ENCODE data around the gene CDH8.

The CDH8 gene

DNA sequence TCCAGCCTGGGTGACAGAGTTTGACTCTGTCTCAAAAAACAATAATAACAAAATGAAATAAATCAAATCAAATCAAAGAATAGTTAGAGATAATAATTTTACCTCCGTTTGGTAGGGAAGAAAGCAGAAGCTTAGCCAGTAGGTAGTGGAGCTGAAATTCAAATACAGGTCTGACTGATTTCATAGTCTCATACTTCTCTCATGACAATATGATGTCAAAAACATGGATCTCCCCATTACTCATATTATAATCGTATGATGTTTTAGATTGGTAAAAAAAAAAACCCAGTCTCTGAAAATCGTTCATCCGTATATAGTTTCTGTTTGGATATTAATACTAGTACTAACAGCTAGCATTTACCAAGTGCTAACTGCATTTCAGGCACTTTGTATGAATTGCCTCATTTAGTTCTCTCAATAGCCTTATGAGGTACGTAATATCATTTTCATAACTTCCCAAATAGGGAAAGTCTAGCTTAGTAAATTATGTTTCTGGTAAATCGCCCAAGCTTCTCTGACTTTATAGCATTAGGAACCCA, 48.7 kb downstream of the CDH8 start:
- no peak overlapping the region for H2BK12ac ChIP-seq (ENCODE audit: low read length in 2 of 2)

DNA sequence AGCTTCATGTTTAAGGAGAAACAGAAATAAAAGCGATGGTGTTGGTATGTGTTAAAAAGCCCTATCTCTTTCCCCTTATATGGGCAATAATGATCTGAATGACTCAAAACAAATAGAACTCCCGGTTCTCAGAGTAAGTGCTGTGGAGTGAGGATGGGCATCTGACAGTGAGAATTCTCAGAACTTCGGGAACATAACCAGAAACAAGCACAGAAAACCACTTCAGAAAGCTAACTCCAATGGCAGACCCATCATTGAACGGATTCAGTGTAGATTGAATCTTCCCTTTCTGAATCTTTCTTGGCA, 67.2 kb downstream of the CDH8 start:
- no peaks in the 10 kb centered on the region for H3K79me1 ChIP-seq (replicated peaks; ENCODE audit: low read length, poor library complexity, severe bottlenecking)
- no peak overlapping the region for H4K8ac ChIP-seq (ENCODE audit: low read length)
- H2BK15ac ChIP-seq (ENCODE audit: low read depth, poor library complexity, severe bottlenecking), result no peak overlapping the region
- no peak overlapping the region for H2BK120ac ChIP-seq (ENCODE audit: low read depth, low read length)
- no peak overlapping the region for H3K4me2 ChIP-seq (ENCODE audit: low read length, poor library complexity, severe bottlenecking)
- H2AK5ac ChIP-seq (ENCODE audit: low read length, severe bottlenecking), result no peak overlapping the region
- no peak overlapping the region for H3K27ac ChIP-seq (ENCODE audit: low read length, poor library complexity, severe bottlenecking)
- H3K18ac ChIP-seq (ENCODE audit: low read depth in 1 of 2, low read length in 2 of 2), result no peak overlapping the region
- H3K27me3 ChIP-seq (ENCODE audit: control insufficient read depth in 1 of 2, insufficient read depth in 1 of 2, low read length in 2 of 2), result no peaks in the 10 kb centered on the region
- no peak overlapping the region for H3K4ac ChIP-seq (ENCODE audit: low read depth in 1 of 2, low read length in 2 of 2)
- WGBS, result 77% methylated on average over 3 of the region's 4 CpGs
- H3K23ac ChIP-seq (ENCODE audit: low read length in 2 of 2), result no peak overlapping the region
- no peak overlapping the region for H3K4me3 ChIP-seq (ENCODE audit: insufficient read depth in 1 of 2, low read depth in 1 of 2, low read length in 2 of 2)
- no peak overlapping the region for H2BK12ac ChIP-seq (ENCODE audit: low read length in 2 of 2)
- no peak overlapping the region for H3K9ac ChIP-seq (ENCODE audit: low read length)
- no peaks in the 10 kb centered on the region for H3K9me3 ChIP-seq (ENCODE audit: control insufficient read depth, low read length)
- DNase-seq, result no peak
- H2BK5ac ChIP-seq (ENCODE audit: low read depth, low read length, poor library complexity, severe bottlenecking), result no peak overlapping the region
- no peak overlapping the region for H2AFZ ChIP-seq (ENCODE audit: low read depth, low read length)
- H3K14ac ChIP-seq (ENCODE audit: low read length in 2 of 2), result no peak overlapping the region
- no peaks in the 10 kb centered on the region for H3K4me1 ChIP-seq (ENCODE audit: control insufficient read depth, insufficient read depth, low read depth, low read length)
- H4K91ac ChIP-seq (ENCODE audit: low read length), result no peak overlapping the region
- H3K36me3 ChIP-seq (ENCODE audit: control insufficient read depth in 1 of 2, insufficient read depth in 2 of 2, low read depth in 1 of 2, low read length in 2 of 2), result no peaks in the 10 kb centered on the region

More for the DNA sequence above, 48.7 kb downstream of the CDH8 start:
- Histone ChIP-seq H3K23ac (ENCODE audit: low read length in 2 of 2) (no peak overlapping the region), H2BK120ac (ENCODE audit: low read depth, low read length) (no peak overlapping the region), H3K18ac (ENCODE audit: low read depth in 1 of 2, low read length in 2 of 2) (no peak overlapping the region), H3K27ac (ENCODE audit: low read length, poor library complexity, severe bottlenecking) (no peak overlapping the region), H2BK15ac (ENCODE audit: low read depth, poor library complexity, severe bottlenecking) (no peak overlapping the region), H4K91ac (ENCODE audit: low read length) (no peak overlapping the region), H3K9ac (ENCODE audit: low read length) (no peak overlapping the region), H3K4ac (ENCODE audit: low read depth in 1 of 2, low read length in 2 of 2) (no peak overlapping the region), H3K4me1 (ENCODE audit: control insufficient read depth, insufficient read depth, low read depth, low read length) (no peaks in the 10 kb centered on the region), H3K14ac (ENCODE audit: low read length in 2 of 2) (no peak overlapping the region), H3K4me3 (ENCODE audit: insufficient read depth in 1 of 2, low read depth in 1 of 2, low read length in 2 of 2) (no peak overlapping the region), H2BK5ac (ENCODE audit: low read depth, low read length, poor library complexity, severe bottlenecking) (no peak overlapping the region), H3K27me3 (ENCODE audit: control insufficient read depth in 1 of 2, insufficient read depth in 1 of 2, low read length in 2 of 2) (no peaks in the 10 kb centered on the region), H2AK5ac (ENCODE audit: low read length, severe bottlenecking) (no peak overlapping the region), H3K9me3 (ENCODE audit: control insufficient read depth, low read length) (no peaks in the 10 kb centered on the region), H3K4me2 (ENCODE audit: low read length, poor library complexity, severe bottlenecking) (no peak overlapping the region), H3K79me1 (replicated peaks; ENCODE audit: low read length, poor library complexity, severe bottlenecking) (no peaks in the 10 kb centered on the region), H2AFZ (ENCODE audit: low read depth, low read length) (no peak overlapping the region), H3K36me3 (ENCODE audit: control insufficient read depth in 1 of 2, insufficient read depth in 2 of 2, low read depth in 1 of 2, low read length in 2 of 2) (no peaks in the 10 kb centered on the region), H4K8ac (ENCODE audit: low read length) (no peak overlapping the region)
- DNase-seq, result no peak
- WGBS, result no CpG with 5 or more reads among the region's 6 CpGs

DNA sequence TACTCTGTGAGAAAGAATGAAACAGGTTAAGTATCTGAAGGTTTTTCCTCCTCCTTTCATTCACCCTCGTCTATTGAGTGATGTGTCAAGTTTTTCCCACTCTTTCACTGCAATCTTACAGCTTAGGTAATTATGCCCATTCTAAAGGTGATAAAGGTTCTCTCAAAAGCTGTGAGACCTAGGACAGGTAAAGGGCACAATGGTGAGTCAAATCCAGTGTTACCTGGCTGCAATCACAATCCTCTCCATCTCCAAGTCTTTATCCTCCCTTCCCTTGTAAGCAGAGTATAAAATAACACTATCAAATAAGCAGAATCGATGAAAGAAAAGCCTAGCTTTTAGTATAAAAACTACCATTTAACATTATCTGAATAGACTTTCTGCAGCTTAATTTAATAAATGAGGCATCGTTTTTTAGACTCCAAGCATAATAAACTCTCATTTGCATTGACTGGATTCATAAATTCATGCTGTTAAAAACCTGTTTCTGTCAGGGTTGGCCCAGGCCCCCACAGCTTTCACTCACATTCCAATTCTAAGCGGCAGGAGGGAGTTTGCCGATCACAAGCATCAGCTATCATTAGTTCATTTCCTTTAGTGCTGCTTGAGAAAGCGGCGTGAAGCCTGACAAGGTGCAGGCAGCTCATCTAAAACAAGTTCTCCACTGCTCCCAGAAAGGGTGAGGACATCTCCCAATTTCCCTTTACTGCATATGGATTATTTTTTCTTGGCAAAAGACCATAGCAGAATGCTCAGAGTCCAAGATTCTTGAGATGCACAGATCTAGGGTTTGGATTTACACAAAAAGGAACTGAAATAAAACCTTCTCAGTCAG, 67.8 kb downstream of the CDH8 start:
- no peak overlapping the region for H3K27ac ChIP-seq (ENCODE audit: low read length, poor library complexity, severe bottlenecking)
- H3K23ac ChIP-seq (ENCODE audit: low read length in 2 of 2), result no peak overlapping the region
- H2BK5ac ChIP-seq (ENCODE audit: low read depth, low read length, poor library complexity, severe bottlenecking), result no peak overlapping the region
- H3K4me2 ChIP-seq (ENCODE audit: low read length, poor library complexity, severe bottlenecking), result no peak overlapping the region
- no peak overlapping the region for H3K14ac ChIP-seq (ENCODE audit: low read length in 2 of 2)
- H4K91ac ChIP-seq (ENCODE audit: low read length), result no peak overlapping the region
- no peaks in the 10 kb centered on the region for H3K4me1 ChIP-seq (ENCODE audit: control insufficient read depth, insufficient read depth, low read depth, low read length)
- H3K79me1 ChIP-seq (replicated peaks; ENCODE audit: low read length, poor library complexity, severe bottlenecking), result no peaks in the 10 kb centered on the region
- no peak overlapping the region for H3K4me3 ChIP-seq (ENCODE audit: insufficient read depth in 1 of 2, low read depth in 1 of 2, low read length in 2 of 2)
- no peak overlapping the region for H2AFZ ChIP-seq (ENCODE audit: low read depth, low read length)
- H3K27me3 ChIP-seq (ENCODE audit: control insufficient read depth in 1 of 2, insufficient read depth in 1 of 2, low read length in 2 of 2), result no peaks in the 10 kb centered on the region
- no peak overlapping the region for H2BK120ac ChIP-seq (ENCODE audit: low read depth, low read length)
- H4K8ac ChIP-seq (ENCODE audit: low read length), result no peak overlapping the region
- DNase-seq, result no peak
- H2AK5ac ChIP-seq (ENCODE audit: low read length, severe bottlenecking), result no peak overlapping the region
- no peak overlapping the region for H3K4ac ChIP-seq (ENCODE audit: low read depth in 1 of 2, low read length in 2 of 2)
- 58% methylated on average over 5 of the region's 7 CpGs for WGBS
- H2BK15ac ChIP-seq (ENCODE audit: low read depth, poor library complexity, severe bottlenecking), result no peak overlapping the region
- H3K9me3 ChIP-seq (ENCODE audit: control insufficient read depth, low read length), result no peaks in the 10 kb centered on the region
- H3K9ac ChIP-seq (ENCODE audit: low read length), result no peak overlapping the region
- no peak overlapping the region for H3K18ac ChIP-seq (ENCODE audit: low read depth in 1 of 2, low read length in 2 of 2)
- H3K36me3 ChIP-seq (ENCODE audit: control insufficient read depth in 1 of 2, insufficient read depth in 2 of 2, low read depth in 1 of 2, low read length in 2 of 2), result no peaks in the 10 kb centered on the region
- no peak overlapping the region for H2BK12ac ChIP-seq (ENCODE audit: low read length in 2 of 2)

DNA sequence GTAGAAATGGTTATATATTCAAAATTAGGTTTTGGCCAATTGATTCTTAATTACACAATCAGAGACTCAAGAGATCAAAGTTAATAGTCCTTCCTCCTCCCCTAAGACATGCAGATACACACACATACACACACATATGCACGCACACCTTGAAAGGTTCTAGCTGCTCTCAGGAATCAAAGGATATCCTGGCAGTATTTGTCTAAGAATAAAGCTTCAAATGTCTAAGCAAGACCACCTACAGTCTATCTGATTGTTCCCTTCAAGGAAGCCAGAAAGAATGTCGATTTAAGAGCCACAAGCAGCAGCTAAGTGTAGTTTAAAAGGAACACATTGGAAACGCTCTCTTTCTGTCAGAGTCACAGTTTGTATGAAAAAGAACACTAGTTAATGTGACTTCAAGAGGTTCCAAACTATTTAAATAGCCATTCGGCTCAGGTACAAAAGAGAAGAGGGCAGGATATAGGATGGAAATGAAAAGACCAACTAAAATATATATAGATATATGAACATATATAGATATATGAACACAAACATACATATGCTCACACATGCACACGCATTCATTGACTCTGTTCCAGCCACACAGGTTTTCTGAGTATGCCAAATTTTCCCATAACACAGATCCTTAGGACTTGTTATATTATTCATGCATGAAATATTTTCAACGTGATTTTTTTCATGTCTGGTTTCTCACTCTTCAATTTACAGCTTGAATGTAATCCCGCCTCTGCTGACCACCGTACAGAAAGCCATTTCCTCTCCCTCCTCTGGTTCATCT, 79.0 kb downstream of the CDH8 start:
- H3K9me3 ChIP-seq (ENCODE audit: control insufficient read depth, low read length), result no peaks in the 10 kb centered on the region
- H2BK5ac ChIP-seq (ENCODE audit: low read depth, low read length, poor library complexity, severe bottlenecking), result no peak overlapping the region
- no peak overlapping the region for H4K91ac ChIP-seq (ENCODE audit: low read length)
- no peak overlapping the region for H2AK5ac ChIP-seq (ENCODE audit: low read length, severe bottlenecking)
- H2BK15ac ChIP-seq (ENCODE audit: low read depth, poor library complexity, severe bottlenecking), result no peak overlapping the region
- H3K4me1 ChIP-seq (ENCODE audit: control insufficient read depth, insufficient read depth, low read depth, low read length), result no peaks in the 10 kb centered on the region
- 56% methylated on average over 7 of the region's 8 CpGs for WGBS
- H4K8ac ChIP-seq (ENCODE audit: low read length), result no peak overlapping the region
- no peak overlapping the region for H3K14ac ChIP-seq (ENCODE audit: low read length in 2 of 2)
- no peak for DNase-seq
- H3K4me3 ChIP-seq (ENCODE audit: insufficient read depth in 1 of 2, low read depth in 1 of 2, low read length in 2 of 2), result no peak overlapping the region
- H3K18ac ChIP-seq (ENCODE audit: low read depth in 1 of 2, low read length in 2 of 2), result no peak overlapping the region
- H3K4ac ChIP-seq (ENCODE audit: low read depth in 1 of 2, low read length in 2 of 2), result no peak overlapping the region
- H2BK12ac ChIP-seq (ENCODE audit: low read length in 2 of 2), result no peak overlapping the region
- no peak overlapping the region for H2BK120ac ChIP-seq (ENCODE audit: low read depth, low read length)
- no peaks in the 10 kb centered on the region for H3K79me1 ChIP-seq (replicated peaks; ENCODE audit: low read length, poor library complexity, severe bottlenecking)
- no peak overlapping the region for H2AFZ ChIP-seq (ENCODE audit: low read depth, low read length)
- H3K36me3 ChIP-seq (ENCODE audit: control insufficient read depth in 1 of 2, insufficient read depth in 2 of 2, low read depth in 1 of 2, low read length in 2 of 2), result no peaks in the 10 kb centered on the region
- no peak overlapping the region for H3K27ac ChIP-seq (ENCODE audit: low read length, poor library complexity, severe bottlenecking)
- no peaks in the 10 kb centered on the region for H3K27me3 ChIP-seq (ENCODE audit: control insufficient read depth in 1 of 2, insufficient read depth in 1 of 2, low read length in 2 of 2)
- H3K9ac ChIP-seq (ENCODE audit: low read length), result no peak overlapping the region
- no peak overlapping the region for H3K4me2 ChIP-seq (ENCODE audit: low read length, poor library complexity, severe bottlenecking)
- no peak overlapping the region for H3K23ac ChIP-seq (ENCODE audit: low read length in 2 of 2)

All from mesenchymal stem cell (in vitro differentiated cells and primary cell).